ENCODE measurements around the gene PCNX3. TPM values are rescaled to one million over a fixed set of nuclear protein-coding genes. Genes with fewer than 3 reads are reported as not detected.
A peak's percentile ranks its signal among the peaks of the same experiment; 100 is the strongest.

The PCNX3 gene
- polyA plus RNA-seq, 1 experiment: 19.7 TPM

DNA sequence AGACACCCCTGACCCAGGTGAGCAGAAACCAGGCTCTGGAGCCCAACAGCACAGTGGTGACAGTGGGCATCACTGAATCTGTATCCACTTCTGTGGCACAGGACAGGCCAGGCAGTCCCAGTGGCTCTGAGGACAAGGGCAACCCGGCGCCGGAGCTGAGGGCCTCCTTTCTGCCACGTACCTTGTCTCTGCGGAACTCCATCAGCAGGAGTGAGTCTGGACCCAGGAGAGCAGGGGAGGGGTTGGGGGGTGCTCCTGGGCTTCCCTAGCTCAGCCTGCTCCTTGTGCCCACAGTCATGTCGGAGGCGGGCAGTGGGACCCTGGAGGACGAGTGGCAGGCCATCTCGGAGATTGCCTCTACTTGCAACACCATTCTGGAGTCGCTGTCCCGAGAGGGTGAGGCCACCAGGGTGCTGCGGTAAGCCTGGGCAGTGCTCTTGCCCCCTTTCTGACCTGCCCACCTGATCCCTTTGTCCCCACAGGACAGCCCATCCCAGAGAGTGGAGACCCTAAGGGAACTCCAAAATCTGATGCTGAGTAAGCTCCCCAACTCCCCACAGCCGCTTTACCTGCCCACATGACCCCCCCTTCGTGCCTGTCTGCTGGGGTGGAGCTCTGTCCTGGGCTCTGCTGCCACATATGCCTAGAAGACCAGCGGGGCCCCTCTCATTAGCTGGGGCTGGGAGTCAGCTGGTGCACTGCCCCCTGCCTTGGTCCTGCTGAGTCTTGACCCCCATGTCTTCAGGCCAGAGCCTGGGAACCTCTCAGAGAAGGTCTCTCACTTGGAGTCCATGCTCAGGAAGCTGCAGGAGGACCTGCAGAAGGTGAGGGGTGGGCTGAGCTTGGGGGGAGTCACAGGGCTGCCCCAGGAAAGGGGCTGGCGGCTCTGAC, 34.3 kb downstream of the PCNX3 start:
- CTCF ChIA-PET: interaction anchor here (0.8 to 0.9 kb wide), 2 partner anchors 12 to 130 kb away, joined by 3 to 5 read pairs; partner anchors contain the start of gene SIPA1
- no peak for DNase-seq (ENCODE audit: low read depth)
- Histone ChIP-seq H3K27me3 (ENCODE audit: control insufficient read depth, insufficient read depth, low read length) (no peaks in the 10 kb centered on the region), H3K4me3 (ENCODE audit: low read depth, low read length) (no peak overlapping the region), H3K36me3 (ENCODE audit: control insufficient read depth, insufficient read depth, low read length) (peaks cover 25% of the 10 kb centered on the region)
- TF ChIP-seq, protein P1, sequence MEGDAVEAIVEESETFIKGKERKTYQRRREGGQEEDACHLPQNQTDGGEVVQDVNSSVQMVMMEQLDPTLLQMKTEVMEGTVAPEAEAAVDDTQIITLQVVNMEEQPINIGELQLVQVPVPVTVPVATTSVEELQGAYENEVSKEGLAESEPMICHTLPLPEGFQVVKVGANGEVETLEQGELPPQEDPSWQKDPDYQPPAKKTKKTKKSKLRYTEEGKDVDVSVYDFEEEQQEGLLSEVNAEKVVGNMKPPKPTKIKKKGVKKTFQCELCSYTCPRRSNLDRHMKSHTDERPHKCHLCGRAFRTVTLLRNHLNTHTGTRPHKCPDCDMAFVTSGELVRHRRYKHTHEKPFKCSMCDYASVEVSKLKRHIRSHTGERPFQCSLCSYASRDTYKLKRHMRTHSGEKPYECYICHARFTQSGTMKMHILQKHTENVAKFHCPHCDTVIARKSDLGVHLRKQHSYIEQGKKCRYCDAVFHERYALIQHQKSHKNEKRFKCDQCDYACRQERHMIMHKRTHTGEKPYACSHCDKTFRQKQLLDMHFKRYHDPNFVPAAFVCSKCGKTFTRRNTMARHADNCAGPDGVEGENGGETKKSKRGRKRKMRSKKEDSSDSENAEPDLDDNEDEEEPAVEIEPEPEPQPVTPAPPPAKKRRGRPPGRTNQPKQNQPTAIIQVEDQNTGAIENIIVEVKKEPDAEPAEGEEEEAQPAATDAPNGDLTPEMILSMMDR (IDR thresholded peaks at IDR 0.05; ENCODE audit: insufficient read depth, low read depth, low read length): no peak
- POLR2A ChIA-PET: interaction anchor here (0.6 kb wide), 1 partner anchor 469 kb away, joined by 10 read pairs; no protein-coding TSS in a partner anchor

DNA sequence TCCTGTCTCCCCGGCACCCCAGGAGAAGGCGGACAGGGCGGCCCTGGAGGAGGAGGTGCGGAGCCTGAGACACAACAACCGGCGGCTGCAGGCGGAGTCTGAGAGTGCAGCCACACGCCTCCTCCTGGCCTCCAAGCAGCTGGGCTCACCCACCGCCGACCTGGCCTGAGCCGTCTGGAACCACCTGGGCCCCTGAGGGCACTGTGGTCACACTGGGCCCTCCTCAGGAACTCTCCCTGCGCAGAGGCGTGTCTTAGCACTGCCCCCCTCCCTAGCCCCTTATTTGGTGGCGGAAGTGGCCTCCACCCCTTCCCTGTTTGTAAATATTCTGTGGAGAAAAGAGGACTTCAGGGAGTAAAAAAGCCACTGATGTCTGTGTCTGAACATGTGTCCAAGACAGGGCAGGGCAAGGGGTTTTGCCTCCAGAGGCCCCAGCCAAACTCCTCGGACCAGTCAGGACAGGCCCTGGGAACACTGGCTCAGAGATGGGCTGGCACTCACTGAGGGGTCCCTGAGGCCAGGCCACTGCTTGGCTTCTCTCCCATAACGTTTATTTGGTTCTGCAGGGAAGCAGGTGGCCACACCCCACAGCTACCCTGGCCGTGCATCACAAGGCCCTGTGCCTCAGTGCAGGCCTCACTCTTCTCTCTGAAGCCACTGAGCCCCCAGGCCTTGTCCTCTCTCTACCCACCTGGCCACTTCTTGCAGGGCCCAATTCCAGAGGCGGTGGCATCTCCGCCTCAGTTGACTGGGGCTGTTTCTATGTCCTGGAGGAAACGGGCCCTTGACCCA, 35.2 kb downstream of the PCNX3 start:
- POLR2A ChIA-PET: no interaction called here
- H3K36me3 ChIP-seq (ENCODE audit: control insufficient read depth, insufficient read depth, low read length): peaks cover 32% of the 10 kb centered on the region
- no peak for DNase-seq (ENCODE audit: low read depth)
- CTCF ChIA-PET: interaction anchor here (0.8 kb wide), 1 partner anchor 13 kb away, joined by 5 read pairs; the partner anchor contains the start of gene SIPA1
- no peaks in the 10 kb centered on the region for H3K27me3 ChIP-seq (ENCODE audit: control insufficient read depth, insufficient read depth, low read length)
- TF ChIP-seq, protein P1 (IDR thresholded peaks at IDR 0.05; ENCODE audit: insufficient read depth, low read depth, low read length): no peak
- H3K4me3 ChIP-seq (ENCODE audit: low read depth, low read length): no peak overlapping the region

DNA sequence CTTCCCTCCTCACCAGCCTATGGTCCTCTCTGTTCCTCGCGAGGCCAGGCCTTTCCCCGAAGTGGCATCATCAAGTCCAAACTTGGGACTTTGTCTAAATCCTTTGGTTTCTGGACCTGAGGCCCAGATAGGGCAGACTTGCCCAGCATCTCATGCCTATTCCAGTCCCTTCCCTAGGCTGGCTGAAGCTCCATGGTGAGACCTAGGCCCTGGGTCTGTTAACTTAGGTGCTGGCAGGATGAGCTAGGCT, 35.7 kb downstream of the PCNX3 start:
- DNase-seq (ENCODE audit: low read depth): no peak
- H3K4me3 ChIP-seq (ENCODE audit: low read depth, low read length): no peak overlapping the region
- TF ChIP-seq, protein P1 (IDR thresholded peaks at IDR 0.05; ENCODE audit: insufficient read depth, low read depth, low read length): no peak
- ChIA-PET CTCF (interaction anchor here (1.0 kb wide), 2 partner anchors 12 to 63 kb away, joined by 4 read pairs; no protein-coding TSS in a partner anchor), POLR2A (no interaction called here)
- no peaks in the 10 kb centered on the region for H3K27me3 ChIP-seq (ENCODE audit: control insufficient read depth, insufficient read depth, low read length)
- H3K36me3 ChIP-seq (ENCODE audit: control insufficient read depth, insufficient read depth, low read length): peaks cover 35% of the 10 kb centered on the region

DNA sequence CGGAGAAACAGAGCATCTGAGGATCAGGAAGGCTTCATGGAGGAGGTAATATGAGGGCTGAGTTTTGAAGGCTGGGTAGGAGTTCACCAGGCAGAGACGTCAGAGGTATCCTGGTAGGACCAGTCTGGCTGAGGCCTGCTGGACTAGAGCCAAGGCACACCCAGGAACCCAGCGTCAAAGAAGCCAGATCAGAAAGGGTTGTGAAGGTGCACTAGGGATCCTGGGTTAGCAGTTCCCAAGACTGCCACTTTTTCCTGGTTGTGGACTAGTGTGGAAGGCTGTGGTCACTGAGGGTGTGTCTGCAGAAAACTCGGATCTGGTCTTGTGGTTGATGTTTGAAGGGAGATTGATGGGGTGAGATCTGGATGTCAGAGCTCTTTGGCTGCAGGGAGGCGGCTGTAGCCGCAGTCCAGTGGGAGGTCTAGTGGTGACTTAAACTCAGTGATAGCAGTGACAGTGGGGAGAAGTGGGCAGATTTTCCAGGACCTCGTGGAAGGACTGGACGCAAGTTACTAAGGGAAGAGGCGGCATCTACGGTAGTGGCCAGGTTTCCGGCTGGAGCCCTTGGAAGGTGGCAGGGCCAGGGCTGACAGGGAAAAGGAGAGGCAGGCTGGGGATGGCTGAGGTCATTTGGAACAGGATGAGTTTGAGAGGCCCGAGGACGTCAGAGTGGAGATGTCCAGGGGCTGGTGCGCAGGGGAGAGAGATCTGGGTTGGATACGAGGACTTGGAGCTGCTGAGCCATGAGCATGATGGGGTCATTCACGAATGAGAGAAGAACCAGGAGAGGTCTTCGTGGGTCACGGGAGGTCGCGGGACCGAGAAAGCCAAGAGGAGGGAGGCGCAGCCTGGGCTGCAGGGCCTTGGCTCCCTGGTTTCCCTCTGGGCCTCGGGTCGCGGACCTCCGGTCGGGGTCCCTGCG, 36.3 kb downstream of the PCNX3 start:
- TF ChIP-seq, protein P1 (IDR thresholded peaks at IDR 0.05; ENCODE audit: insufficient read depth, low read depth, low read length): no peak
- Histone ChIP-seq H3K36me3 (ENCODE audit: control insufficient read depth, insufficient read depth, low read length) (peaks cover 35% of the 10 kb centered on the region), H3K4me3 (ENCODE audit: low read depth, low read length) (peak overlapping the region; percentile 47), H3K27me3 (ENCODE audit: control insufficient read depth, insufficient read depth, low read length) (no peaks in the 10 kb centered on the region)
- ChIA-PET POLR2A (interaction anchor here (0.6 to 1.2 kb wide), 3 partner anchors 14 to 236 kb away, joined by 3 to 12 read pairs (median 4); partner anchors contain the start of genes FIBP and SIPA1), CTCF (interaction anchor here (0.7 to 1.7 kb wide), 6 partner anchors 13 to 236 kb away, joined by 3 to 5 read pairs (median 4); partner anchors contain the start of genes FIBP and MUS81)
- no peak for DNase-seq (ENCODE audit: low read depth)
